Erythroblast (primary cell): ENCODE measurements around the gene NMT1.

ENCODE experiments used
- GATA1 ChIP-seq: IDR thresholded peaks from 2 replicates; pipeline ENCODE4 v1.6.1; 2011; ENCODE audit warnings: low read depth, mild to moderate bottlenecking, control low read depth, low read length, moderate library complexity
- POLR2A ChIP-seq: IDR thresholded peaks from 2 replicates; pipeline ENCODE4 v1.6.1; 2011; ENCODE audit warnings: mild to moderate bottlenecking, low read length

DNA sequence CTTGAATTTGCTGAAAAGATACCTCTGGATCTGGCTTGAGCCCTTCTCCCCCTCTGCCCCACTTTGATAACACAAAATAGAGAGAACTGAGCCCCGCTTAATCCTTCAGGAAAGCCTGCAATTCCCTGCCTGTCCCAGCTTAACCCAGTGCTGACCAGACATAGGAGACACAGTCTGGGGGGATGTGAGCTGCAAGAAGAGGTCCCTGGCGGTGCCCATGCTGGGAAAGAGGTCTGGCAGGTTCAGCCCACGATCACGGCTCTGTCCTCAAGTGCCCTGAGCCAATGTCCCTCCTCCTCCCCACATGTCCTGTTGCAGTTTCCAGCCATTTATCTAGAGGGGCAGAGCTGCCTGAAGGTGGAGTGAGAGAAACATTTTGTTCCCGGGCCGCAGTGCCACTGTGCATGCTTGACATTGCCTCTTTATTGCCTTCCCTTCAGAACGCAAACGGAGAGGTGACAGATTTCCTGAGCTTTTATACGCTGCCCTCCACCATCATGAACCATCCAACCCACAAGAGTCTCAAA lies 42.2 kb downstream of the NMT1 start:
- TF ChIP-seq POLR2A (no peak), GATA1 (no peak)
